HepG2 (cell line): Measurements from ENCODE around the gene NFKBIA. TPM values are rescaled to one million over a fixed set of nuclear protein-coding genes. Genes with fewer than 3 reads are reported as not detected.

Experiments used
- ATF7-NPFF ChIP-seq: sonication (generic); formaldehyde crosslinking; IDR thresholded peaks from 2 replicates; pipeline ENCODE4 v1.8.1; 2023; ENCODE audit warnings: mild to moderate bottlenecking, low read depth, missing genetic modification reagents, moderate library complexity
- HOXA5 ChIP-seq: sonication (generic); formaldehyde crosslinking; IDR thresholded peaks from 2 replicates; pipeline ENCODE4 v1.4.0; 2020; ENCODE audit warnings: missing genetic modification reagents
- KAT2B ChIP-seq: fragments of 150-350 bp; IDR thresholded peaks from 2 replicates; pipeline ENCODE4 v1.6.1; 2014; ENCODE audit warnings: low read depth, low read length, borderline replicate concordance
- KLF11 ChIP-seq: IDR thresholded peaks from 2 replicates; pipeline ENCODE4 v1.6.1; 2016; ENCODE audit warnings: missing compliant biosample characterization
- KLF13 ChIP-seq: sonication (generic); formaldehyde crosslinking; IDR thresholded peaks from 2 replicates; pipeline ENCODE4 v1.4.0; 2020; ENCODE audit warnings: mild to moderate bottlenecking, missing genetic modification reagents
- MXD4 ChIP-seq: IDR thresholded peaks from 2 replicates; pipeline ENCODE4 v1.6.1; 2016; ENCODE audit warnings: mild to moderate bottlenecking, missing biosample characterization, missing genetic modification reagents
- NFAT5 ChIP-seq: sonication (generic); formaldehyde crosslinking; IDR thresholded peaks from 2 replicates; pipeline ENCODE4 v1.4.0; 2020; ENCODE audit warnings: missing genetic modification reagents
- SSRP1 ChIP-seq: IDR thresholded peaks from 2 replicates; pipeline ENCODE4 v1.6.1; 2016; ENCODE audit warnings: control low read depth
- TEF ChIP-seq: sonication (generic); formaldehyde crosslinking; IDR thresholded peaks from 2 replicates; pipeline ENCODE4 v1.5.0; 2020; ENCODE audit warnings: missing genetic modification reagents
- ZBTB1 ChIP-seq: sonication (generic); formaldehyde crosslinking; IDR thresholded peaks from 2 replicates; pipeline ENCODE4 v1.4.0; 2020; ENCODE audit warnings: missing genetic modification reagents, borderline replicate concordance
- ZBTB7A ChIP-seq: sonication (generic); formaldehyde crosslinking; IDR thresholded peaks from 2 replicates; pipeline ENCODE4 v1.8.0; 2022; ENCODE audit warnings: mild to moderate bottlenecking, missing genetic modification reagents
- ZKSCAN5 ChIP-seq: sonication (generic); formaldehyde crosslinking; IDR thresholded peaks from 2 replicates; pipeline ENCODE4 v1.5.1; 2020; ENCODE audit warnings: mild to moderate bottlenecking, missing genetic modification reagents
- ZNF207 ChIP-seq: fragments of 450-650 bp; IDR thresholded peaks from 2 replicates; pipeline ENCODE4 v1.6.1; 2016; ENCODE audit warnings: antibody characterized with exemption, borderline replicate concordance
- ZNF3 ChIP-seq: IDR thresholded peaks from 2 replicates; pipeline ENCODE4 v1.7.0; 2017; ENCODE audit warnings: inconsistent platforms
- ZNF484 ChIP-seq: sonication (generic); formaldehyde crosslinking; IDR thresholded peaks from 2 replicates; pipeline ENCODE4 v1.5.1; 2020; ENCODE audit warnings: mild to moderate bottlenecking, low read depth, missing genetic modification reagents, borderline replicate concordance
- ZNF672 ChIP-seq: sonication (generic); formaldehyde crosslinking; IDR thresholded peaks from 2 replicates; pipeline ENCODE4 v1.8.1; 2022; ENCODE audit warnings: missing genetic modification reagents
- ZNF772 ChIP-seq: sonication (generic); formaldehyde crosslinking; IDR thresholded peaks from 2 replicates; pipeline ENCODE4 v1.5.0; 2020; ENCODE audit warnings: mild to moderate bottlenecking, missing genetic modification reagents
- ZSCAN31 ChIP-seq: sonication (generic); formaldehyde crosslinking; IDR thresholded peaks from 2 replicates; pipeline ENCODE4 v1.5.0; 2020; ENCODE audit warnings: low read depth, mild to moderate bottlenecking, missing genetic modification reagents
- polyA plus RNA-seq, 8 experiments: library from polyadenylated mRNA; depleted of rRNA in 3 of 8; stranded (reverse) in 7 of 8; unstranded in 1 of 8; fragments of >200 nt; fragmentation: Illumina TruSeq in 4 of 8; extraction: Trizol in 4 of 8; gene quantifications; 2 replicates each; pipeline versions ENCODE4 v1.2.1 to v1.2.3, GENCODE V29; 2011 to 2016; ENCODE audit warnings: low read depth in 4 of 8, missing spikeins in 1 of 8, mixed read lengths in 1 of 8; ENCODE audit not compliant: insufficient read depth in 1 of 8
- total RNA-seq, 5 experiments: library from RNA; depleted of rRNA; stranded (reverse); fragments of >200 nt; fragmentation: Illumina TruSeq; extraction: Trizol; gene quantifications; 2 replicates each; pipeline ENCODE4 v1.2.3, GENCODE V29; 2016; ENCODE audit warnings: low read depth in 1 of 5
- TF ChIP-seq, protein P1 (sequence below): sonication (generic); formaldehyde crosslinking; IDR thresholded peaks from 2 replicates; pipeline ENCODE4 v1.5.1; 2020; ENCODE audit warnings: mild to moderate bottlenecking, missing genetic modification reagents, borderline replicate concordance

The NFKBIA gene
- total and polyA plus RNA-seq, 2 of the 13 experiments (the other 11 are each of a cell fraction or from before 2014, with no cell fraction given), result 197 to 319 TPM

DNA sequence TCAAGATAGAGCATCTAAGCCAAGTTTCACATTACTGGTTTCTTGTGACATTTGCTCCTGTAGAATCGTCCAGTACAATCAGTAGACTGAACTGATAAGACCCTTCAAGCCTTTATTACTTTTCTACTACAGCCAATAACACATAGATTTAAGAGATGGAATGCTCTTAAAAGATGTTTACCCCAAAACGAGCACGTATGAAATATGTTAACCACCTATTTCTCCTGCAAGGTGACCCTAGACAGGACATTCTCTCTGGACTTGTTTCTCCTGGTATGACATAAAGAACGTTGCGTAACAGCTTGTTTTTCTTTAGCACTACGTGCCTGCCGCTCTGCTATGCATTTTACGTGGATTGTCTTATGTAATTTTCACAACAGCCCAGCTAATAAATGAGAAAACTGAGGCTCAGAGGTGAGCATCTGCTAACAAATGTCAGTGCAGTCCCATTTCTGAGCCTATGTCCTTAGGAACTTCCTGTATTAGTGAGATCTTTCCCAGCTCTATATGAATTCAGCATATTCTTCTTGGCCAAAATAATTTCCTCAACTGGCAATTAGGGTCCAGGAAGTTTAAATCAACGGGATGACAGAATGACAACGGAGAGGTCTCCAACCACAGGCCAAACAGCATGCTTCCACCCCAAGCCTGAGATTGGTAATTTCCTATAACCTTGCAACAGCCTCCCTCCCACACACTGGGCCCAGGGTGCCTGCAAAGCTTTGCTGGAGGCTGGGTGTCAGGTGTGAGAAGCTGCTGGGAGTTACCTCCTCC lies 3.7 kb downstream of the NFKBIA start (continued):
- TF ChIP-seq NFAT5 (CRISPR knock-in tag) (no peak), KAT2B (no peak; the same call in 1 of the 2 replicates), MXD4 (CRISPR knock-in tag) (0 out of 2 replicates have a peak, but pooled peaks have one; percentile 41), ZNF484 (CRISPR knock-in tag) (no peak), ZNF672 (no peak), ZNF772 (CRISPR knock-in tag) (peak; percentile 88), TEF (CRISPR knock-in tag) (peak; percentile 87), ZSCAN31 (CRISPR knock-in tag) (peak; percentile 79; the same call in 1 of the 2 replicates), ZNF3 (CRISPR knock-in tag) (peak; percentile 66), ZBTB7A (CRISPR knock-in tag) (no peak), ZKSCAN5 (CRISPR knock-in tag) (0 out of 2 replicates have a peak, but pooled peaks have one; percentile 50), KLF11 (CRISPR knock-in tag) (no peak), KLF13 (no peak), ZNF207 (no peak), ATF7-NPFF (CRISPR knock-in tag) (peak; percentile 82), SSRP1 (CRISPR knock-in tag) (peak; percentile 87), HOXA5 (no peak), ZBTB1 (CRISPR knock-in tag) (no peak)
- TF ChIP-seq, protein P1, sequence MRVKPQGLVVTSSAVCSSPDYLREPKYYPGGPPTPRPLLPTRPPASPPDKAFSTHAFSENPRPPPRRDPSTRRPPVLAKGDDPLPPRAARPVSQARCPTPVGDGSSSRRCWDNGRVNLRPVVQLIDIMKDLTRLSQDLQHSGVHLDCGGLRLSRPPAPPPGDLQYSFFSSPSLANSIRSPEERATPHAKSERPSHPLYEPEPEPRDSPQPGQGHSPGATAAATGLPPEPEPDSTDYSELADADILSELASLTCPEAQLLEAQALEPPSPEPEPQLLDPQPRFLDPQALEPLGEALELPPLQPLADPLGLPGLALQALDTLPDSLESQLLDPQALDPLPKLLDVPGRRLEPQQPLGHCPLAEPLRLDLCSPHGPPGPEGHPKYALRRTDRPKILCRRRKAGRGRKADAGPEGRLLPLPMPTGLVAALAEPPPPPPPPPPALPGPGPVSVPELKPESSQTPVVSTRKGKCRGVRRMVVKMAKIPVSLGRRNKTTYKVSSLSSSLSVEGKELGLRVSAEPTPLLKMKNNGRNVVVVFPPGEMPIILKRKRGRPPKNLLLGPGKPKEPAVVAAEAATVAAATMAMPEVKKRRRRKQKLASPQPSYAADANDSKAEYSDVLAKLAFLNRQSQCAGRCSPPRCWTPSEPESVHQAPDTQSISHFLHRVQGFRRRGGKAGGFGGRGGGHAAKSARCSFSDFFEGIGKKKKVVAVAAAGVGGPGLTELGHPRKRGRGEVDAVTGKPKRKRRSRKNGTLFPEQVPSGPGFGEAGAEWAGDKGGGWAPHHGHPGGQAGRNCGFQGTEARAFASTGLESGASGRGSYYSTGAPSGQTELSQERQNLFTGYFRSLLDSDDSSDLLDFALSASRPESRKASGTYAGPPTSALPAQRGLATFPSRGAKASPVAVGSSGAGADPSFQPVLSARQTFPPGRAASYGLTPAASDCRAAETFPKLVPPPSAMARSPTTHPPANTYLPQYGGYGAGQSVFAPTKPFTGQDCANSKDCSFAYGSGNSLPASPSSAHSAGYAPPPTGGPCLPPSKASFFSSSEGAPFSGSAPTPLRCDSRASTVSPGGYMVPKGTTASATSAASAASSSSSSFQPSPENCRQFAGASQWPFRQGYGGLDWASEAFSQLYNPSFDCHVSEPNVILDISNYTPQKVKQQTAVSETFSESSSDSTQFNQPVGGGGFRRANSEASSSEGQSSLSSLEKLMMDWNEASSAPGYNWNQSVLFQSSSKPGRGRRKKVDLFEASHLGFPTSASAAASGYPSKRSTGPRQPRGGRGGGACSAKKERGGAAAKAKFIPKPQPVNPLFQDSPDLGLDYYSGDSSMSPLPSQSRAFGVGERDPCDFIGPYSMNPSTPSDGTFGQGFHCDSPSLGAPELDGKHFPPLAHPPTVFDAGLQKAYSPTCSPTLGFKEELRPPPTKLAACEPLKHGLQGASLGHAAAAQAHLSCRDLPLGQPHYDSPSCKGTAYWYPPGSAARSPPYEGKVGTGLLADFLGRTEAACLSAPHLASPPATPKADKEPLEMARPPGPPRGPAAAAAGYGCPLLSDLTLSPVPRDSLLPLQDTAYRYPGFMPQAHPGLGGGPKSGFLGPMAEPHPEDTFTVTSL (CRISPR knock-in tag), result no peak; the same call in 1 of the 2 replicates
